Fibroblast of skin of right biceps (primary cell): ENCODE measurements around the gene HS3ST3A1.
A peak's percentile ranks its signal among the peaks of the same experiment; 100 is the strongest.

Experiments used
- DNase-seq: peaks from one replicate; pipeline ENCODE4 v3.0.0-alpha.2; 2013

The HS3ST3A1 gene

DNA sequence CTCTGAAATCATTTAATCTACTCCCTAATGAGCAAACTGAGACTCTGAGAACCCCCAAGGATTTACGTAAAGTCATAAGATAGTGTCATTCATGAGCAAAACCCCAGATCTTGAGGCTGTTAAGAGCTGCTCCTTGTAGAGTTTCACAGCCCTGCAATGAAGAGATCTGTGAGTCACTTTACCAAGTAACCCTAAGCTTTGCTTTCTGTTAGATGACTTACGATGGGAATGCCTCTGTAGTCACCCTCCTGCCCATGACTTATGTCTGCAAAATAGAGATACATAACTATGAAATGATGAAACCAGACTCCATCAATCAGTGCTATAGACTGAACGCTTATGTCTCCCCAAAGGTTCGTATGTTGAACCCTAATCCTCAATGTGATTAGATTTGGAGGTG, 117.7 kb downstream of the HS3ST3A1 start:
- peak; percentile 64 for DNase-seq

DNA sequence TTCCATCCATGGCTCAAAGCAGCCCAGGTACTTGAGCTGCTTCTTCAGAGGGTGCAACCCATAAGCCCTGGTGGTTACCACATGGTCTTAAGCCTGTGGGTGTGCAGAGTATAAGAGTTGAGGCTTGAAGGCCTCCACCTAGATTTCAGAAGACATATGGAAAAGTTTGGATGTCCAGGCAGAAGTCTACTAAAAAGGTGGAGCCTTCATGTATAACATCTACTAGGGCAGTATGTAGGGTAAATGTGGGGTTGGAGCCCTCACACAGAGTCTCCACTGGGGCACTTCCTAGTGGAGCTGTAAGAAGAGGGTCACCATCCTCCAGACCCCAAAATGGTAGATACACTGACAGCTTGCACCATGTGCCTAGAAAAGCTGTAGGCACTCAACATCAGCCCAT, 120.9 kb downstream of the HS3ST3A1 start:
- DNase-seq = no peak

DNA sequence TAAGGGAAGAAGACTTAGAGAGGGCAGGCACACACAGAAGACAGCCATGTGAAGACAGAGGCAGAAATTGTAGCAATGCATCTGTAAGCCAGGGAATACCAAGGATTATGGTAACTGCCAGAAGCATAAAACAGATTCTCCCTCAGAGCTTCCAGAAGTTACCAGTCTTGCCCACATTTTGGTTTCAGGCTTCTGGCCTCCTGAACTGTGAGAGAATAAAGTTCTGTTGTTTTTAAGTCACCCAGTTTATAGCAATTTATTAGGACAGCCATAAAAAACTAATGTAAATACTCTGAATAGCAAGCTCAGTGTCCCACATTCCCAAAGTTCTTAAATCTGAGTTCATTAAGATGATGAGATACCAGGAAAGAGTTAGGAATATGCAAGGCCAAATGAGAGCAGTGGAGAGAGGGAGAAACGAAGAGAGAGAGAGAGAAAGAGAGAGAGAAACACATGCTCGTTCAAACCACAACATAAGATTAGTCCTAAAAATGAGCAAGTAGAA, 123.4 kb downstream of the HS3ST3A1 start:
- DNase-seq = no peak

DNA sequence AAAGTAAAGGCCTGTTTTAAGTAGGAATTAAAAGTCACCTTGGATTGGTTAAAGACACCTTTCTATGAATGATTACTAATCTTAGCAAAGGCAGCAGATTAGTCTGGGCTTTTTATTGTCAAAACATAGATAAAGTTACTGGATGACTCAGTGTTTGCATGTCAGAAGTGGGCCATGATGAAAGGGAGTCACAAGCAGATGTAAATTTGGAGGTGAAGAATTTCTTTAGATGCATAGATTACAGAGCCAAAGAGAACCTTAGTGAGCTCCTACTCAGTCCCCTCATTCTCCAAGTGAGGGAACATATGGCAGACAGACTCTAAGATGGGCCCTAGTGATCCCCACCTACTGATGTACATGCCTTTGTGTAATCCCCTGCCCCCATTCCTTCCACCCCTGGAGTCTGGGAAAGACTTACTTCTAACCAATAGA, 124.5 kb downstream of the HS3ST3A1 start:
- DNase-seq = peak; percentile 67

DNA sequence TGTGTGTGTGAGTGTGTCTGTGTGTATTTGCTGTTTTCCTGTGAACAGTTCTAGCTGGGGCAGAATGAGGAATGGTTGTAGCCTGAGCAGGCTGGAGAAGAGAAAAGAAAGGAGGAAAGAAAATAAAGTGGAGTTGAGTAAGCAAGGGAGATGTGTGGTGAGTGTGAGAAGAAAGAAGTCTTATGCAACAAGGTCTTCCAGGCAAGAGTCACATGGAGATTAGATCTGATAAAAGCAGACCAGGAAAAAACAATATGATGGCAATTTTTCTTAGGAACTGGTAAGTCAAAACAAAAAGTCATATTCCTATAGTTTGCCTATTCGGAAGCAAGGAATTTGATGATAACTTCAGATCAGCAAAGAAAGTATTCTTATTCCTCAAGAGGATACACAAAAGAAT, 125.0 kb downstream of the HS3ST3A1 start:
- DNase-seq = peak; percentile 52

DNA sequence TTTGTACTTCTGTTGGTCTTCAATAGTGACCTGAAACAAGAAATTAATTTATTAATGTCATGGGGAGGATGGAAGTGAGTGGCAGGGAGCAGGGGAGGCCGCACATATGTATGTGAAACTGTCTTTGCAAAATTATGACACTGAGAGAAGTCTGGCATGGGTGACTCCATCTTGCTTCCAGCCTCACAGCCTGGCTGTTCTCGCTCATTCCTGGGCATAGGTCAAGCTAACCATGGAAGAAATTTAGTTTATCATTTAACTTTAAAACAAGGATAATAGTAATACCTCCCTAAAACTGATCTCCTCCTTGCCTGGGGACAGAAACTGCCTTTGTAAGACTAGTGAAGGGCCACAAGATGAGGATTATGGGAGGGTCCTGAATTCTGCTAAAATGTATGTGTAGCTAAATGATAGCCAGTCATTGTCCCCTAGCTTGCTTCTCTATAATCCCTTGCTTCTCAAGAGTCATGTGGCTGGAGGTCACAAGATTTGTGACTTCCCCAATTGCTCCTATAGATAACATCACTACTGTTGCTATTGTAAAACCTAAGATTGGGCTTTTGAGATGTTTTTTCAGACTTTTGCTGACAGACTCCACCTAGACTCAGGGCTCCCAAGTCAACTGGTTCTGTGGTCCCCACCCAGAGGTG, 126.0 kb downstream of the HS3ST3A1 start:
- DNase-seq = no peak

DNA sequence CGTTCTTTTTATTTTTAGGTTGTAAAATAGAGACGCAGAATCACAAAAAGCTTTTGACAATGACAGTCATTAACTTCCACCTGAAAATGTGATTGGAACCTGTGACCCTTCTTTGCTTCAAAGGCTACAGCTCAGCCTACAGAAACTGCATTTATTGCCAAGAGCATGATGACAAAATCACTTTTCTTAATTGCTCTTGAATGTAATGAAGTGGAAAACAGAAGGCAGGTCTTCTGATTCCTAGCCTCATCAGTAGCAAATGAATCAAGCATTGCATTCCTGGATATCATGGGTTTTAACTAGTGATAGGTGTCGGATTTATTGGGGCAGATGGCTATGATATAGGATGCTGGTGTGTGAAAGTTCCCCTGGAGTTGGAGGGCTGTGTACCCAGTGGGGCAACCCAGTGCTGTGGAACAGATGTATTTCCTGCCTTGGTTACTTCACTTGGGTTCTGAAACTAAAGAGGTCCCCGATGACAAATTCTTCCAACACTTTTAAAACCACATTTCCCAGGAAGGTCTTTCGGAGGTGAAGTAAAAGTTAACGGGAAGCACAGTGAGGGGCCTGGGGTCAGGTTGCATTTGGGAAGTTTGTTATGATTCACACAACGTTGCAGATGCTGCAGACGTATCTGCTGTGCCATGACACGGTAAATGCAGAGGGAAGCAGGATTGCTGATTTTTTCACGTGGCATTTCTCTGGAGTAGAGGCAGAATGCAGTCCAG, 127.5 kb downstream of the HS3ST3A1 start:
- DNase-seq = peak; percentile 80

DNA sequence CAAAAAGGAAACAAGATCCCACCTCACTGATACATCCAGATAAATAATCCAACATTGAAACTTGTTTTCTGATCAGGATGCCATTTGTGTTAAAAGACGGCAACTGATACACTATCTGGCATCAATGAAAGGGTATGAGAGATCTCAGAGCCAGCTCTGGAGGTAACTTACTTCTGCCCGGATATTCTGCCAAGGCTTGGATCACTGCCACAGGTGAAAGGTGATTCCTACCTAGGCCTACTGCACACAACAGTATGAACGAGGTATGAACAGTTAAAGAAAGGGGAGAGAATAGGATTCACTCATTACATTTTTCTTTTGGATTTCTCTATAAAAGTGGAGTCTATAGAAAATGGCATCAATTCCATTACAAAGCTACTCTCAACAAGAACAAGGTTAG, 136.1 kb downstream of the HS3ST3A1 start:
- DNase-seq = no peak

DNA sequence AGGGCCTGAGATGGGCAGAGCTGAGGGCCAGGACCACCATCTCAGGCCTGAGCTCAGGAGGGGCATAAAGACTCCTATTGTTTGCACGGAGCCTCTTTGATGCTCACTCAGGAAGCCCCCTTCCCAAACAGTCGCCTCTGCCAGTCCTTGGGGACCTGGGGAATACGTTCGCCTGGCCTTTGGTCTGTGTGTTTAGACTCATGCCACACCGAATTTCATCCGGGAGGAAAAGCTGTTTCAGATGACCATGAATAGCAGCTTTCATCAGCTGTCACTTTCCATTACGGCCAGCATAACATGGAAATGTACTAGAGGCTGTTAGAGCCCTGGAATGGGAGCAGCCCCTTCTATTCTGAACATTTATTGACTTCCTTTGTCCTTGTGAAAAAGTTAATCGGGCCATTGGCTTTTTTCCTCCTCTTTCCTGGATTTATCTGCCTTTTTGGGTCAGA, 139.0 kb downstream of the HS3ST3A1 start:
- no peak for DNase-seq

DNA sequence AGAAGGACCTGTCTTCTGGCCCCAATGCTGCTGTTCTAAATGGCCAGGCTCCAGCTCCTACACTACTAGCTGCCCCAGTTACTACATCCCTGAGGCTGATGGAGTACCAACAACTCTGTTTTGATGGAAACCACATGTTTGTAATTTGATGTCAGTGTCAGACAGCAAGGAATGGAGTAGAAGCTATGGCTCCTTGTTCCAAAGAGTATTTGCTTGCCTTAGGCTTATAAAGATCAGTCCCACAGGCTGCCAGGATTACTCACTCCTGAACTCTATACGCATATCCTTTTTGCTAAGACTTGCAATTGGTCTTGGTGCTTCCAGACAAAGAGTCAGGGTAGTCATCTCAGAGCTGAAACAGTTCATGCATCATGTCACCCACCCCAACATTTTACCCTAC, 139.6 kb downstream of the HS3ST3A1 start:
- DNase-seq = peak; percentile 64

DNA sequence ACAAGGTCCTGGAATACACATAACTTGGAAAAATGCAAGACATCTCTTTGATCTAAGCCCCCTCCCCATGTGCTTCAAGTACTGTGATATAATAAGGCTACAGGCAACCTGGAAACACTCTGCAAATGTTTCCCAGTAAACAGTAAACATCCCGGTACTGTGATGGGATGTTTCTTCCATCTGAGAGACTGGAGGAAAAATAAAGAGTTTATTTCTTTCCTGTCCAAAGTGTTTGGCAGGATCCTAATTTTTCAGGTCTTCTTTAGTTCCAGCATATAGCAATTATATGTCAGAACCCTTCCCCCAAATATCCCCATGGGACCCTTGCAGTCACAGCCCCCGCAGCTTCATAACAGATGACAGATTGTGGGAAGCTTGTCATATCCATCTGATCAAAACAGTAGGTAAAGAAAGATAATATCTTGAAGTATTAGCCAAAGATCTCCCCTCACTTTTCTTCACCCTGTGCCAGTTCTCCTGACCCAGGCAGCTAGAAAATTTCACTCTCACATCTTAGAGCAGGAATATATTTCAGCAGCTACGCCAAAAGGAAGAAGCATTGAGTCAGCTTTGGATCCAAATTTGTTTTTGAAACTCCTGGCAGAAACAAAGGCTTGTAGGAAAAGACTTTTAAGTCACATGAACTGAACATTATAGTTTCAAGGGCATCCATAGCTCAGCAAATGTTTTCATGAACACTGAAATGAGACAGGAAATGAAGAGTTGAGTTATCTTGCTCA, 141.3 kb downstream of the HS3ST3A1 start:
- no peak for DNase-seq

DNA sequence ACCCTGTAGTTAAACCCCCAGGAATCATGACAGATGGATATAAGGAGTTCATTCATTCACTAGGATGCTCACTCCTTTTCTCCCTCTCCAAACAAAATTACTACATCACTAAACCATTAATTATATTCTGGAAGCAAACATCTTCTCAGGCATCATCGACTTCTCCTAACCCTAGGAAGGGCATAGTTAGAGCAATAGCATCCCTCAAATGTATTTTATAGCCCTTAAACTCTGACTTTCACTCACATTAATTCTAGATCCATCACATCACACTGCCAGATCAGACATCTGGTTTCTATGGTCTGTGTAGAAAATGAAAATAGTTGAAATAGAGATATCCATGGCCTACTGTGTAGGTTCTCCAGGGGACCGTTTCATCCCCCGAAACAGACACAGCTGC, 143.9 kb downstream of the HS3ST3A1 start:
- no peak for DNase-seq
